Measurements from ENCODE around the gene IGFN1. TPM values are rescaled to one million over a fixed set of nuclear protein-coding genes. Genes with fewer than 3 reads are reported as not detected.

IGFN1 gene
- total RNA-seq, 4 donors from 2014 or later = not detected

GRCh38 chr1:201142849-201143725, 47.5 kb upstream of the IGFN1 start:
- H3K36me3 ChIP-seq = peaks cover 0 to 91% (median 29%) of the 10 kb centered on the region in 3 donors
- peaks cover 4 to 49% (median 9%) of the 10 kb centered on the region in 3 donors for H3K4me1 ChIP-seq
- H3K27me3 ChIP-seq = peaks cover 0 to 3% (median 0%) of the 10 kb centered on the region in 4 donors
- 90 to 92% methylated on average over 9 to 14 of the region's 16 CpGs for WGBS, 2 donors
- no peak overlapping the region for H3K4me3 ChIP-seq
- no peak for TF ChIP-seq CTCF (IDR thresholded peaks at IDR 0.05)
- no peak for DNase-seq
- H3K9me3 ChIP-seq = no peaks in the 10 kb centered on the region
- no peak overlapping the region for H3K27ac ChIP-seq
- intact Hi-C loops (cut with DNase I) = no loop called here

GRCh38 chr1:201143726-201144635, 46.6 kb upstream of the IGFN1 start:
- H3K27me3 ChIP-seq = peaks cover 0 to 3% (median 0%) of the 10 kb centered on the region in 4 donors
- H3K4me1 ChIP-seq = peaks cover 0 to 40% (median 5%) of the 10 kb centered on the region in 3 donors
- intact Hi-C loops (cut with DNase I) = no loop called here
- H3K4me3 ChIP-seq = no peak overlapping the region
- TF ChIP-seq CTCF (IDR thresholded peaks at IDR 0.05) (no peak), POLR2A (IDR thresholded peaks at IDR 0.05) (no peak)
- H3K27ac ChIP-seq = no peak overlapping the region
- no peak for DNase-seq
- peaks cover 0 to 96% (median 29%) of the 10 kb centered on the region in 3 donors for H3K36me3 ChIP-seq
- 79 to 88% methylated on average over 9 to 15 of the region's 18 CpGs for WGBS, 2 donors
- no peaks in the 10 kb centered on the region for H3K9me3 ChIP-seq

GRCh38 chr1:201144701-201145100, 45.9 kb upstream of the IGFN1 start:
- WGBS, 2 donors = 72 to 100% methylated on average over 1 to 4 of the region's 5 CpGs
- DNase-seq = no peak
- no peak overlapping the region for H3K4me3 ChIP-seq
- H3K4me1 ChIP-seq = peaks cover 0 to 35% (median 5%) of the 10 kb centered on the region in 3 donors
- TF ChIP-seq POLR2A (IDR thresholded peaks at IDR 0.05) (no peak), CTCF (IDR thresholded peaks at IDR 0.05) (no peak)
- intact Hi-C loops (cut with DNase I) = no loop called here
- peaks cover 0 to 3% (median 0%) of the 10 kb centered on the region in 4 donors for H3K27me3 ChIP-seq
- no peak overlapping the region for H3K27ac ChIP-seq
- no peaks in the 10 kb centered on the region for H3K9me3 ChIP-seq
- peaks cover 0 to 98% (median 29%) of the 10 kb centered on the region in 3 donors for H3K36me3 ChIP-seq

GRCh38 chr1:201145132-201145531, 45.5 kb upstream of the IGFN1 start:
- no peak overlapping the region for H3K4me3 ChIP-seq
- H3K9me3 ChIP-seq = no peaks in the 10 kb centered on the region
- intact Hi-C loops (cut with DNase I) = no loop called here
- TF ChIP-seq CTCF (IDR thresholded peaks at IDR 0.05) (no peak), POLR2A (IDR thresholded peaks at IDR 0.05) (no peak)
- peaks cover 0 to 3% (median 0%) of the 10 kb centered on the region in 4 donors for H3K27me3 ChIP-seq
- no peak for DNase-seq
- peaks cover 0 to 98% (median 29%) of the 10 kb centered on the region in 3 donors for H3K36me3 ChIP-seq
- peaks cover 0 to 30% (median under 1%) of the 10 kb centered on the region in 3 donors for H3K4me1 ChIP-seq
- 80 to 91% methylated on average over 3 of the region's 3 CpGs for WGBS, 2 donors
- H3K27ac ChIP-seq = no peak overlapping the region

Data from esophagus squamous epithelium (tissue), 5 donors.